D341Med (cell line): ENCODE results near the gene PRPF40B.
"Not testable (repeated sequence)": the region's sequence is repeated elsewhere in the genome, so short reads cannot be mapped to it uniquely, and the experiment has no call there.

Source experiments
- DNase-seq: peaks from one replicate; pipeline ENCODE4 v3.0.0; 2012; ENCODE audit warnings: low spot score

PRPF40B gene

GRCh38 chr12:49609059-49609874 lies 14.1 kb upstream of the PRPF40B start:
- no peak for DNase-seq

- DNase-seq: no peak
Observed at GRCh38 chr12:49609875-49610154, 13.5 kb upstream of the PRPF40B start.

GRCh38 chr12:49610785-49611184 lies 12.6 kb upstream of the PRPF40B start:
- not testable (repeated sequence) for DNase-seq

GRCh38 chr12:49612210-49612609 lies 11.2 kb upstream of the PRPF40B start:
- no peak for DNase-seq

GRCh38 chr12:49615725-49616124 lies 7.6 kb upstream of the PRPF40B start:
- DNase-seq: no peak

GRCh38 chr12:49616533-49617219 lies 6.7 kb upstream of the PRPF40B start:
- DNase-seq: no peak

- no peak for DNase-seq
Observed at GRCh38 chr12:49618576-49618975, 4.8 kb upstream of the PRPF40B start.

- DNase-seq: no peak
Observed at GRCh38 chr12:49619286-49619685, 4.1 kb upstream of the PRPF40B start.

GRCh38 chr12:49621651-49622500 lies 1.5 kb upstream of the PRPF40B start:
- no peak for DNase-seq

GRCh38 chr12:49622501-49623141 lies 740 bp upstream of the PRPF40B start:
- peak; percentile 51 for DNase-seq

GRCh38 chr12:49624921-49625577 lies 1.7 kb downstream of the PRPF40B start:
- DNase-seq: no peak

GRCh38 chr12:49626169-49626835 lies 2.9 kb downstream of the PRPF40B start:
- DNase-seq: peak; percentile 9

GRCh38 chr12:49626836-49627235 lies 3.5 kb downstream of the PRPF40B start:
- DNase-seq: no peak

GRCh38 chr12:49627752-49628360 lies 4.5 kb downstream of the PRPF40B start:
- DNase-seq: no peak

- DNase-seq: peak; percentile 9
Observed at GRCh38 chr12:49631336-49631907, 8.1 kb downstream of the PRPF40B start.

GRCh38 chr12:49632401-49632800 lies 9.0 kb downstream of the PRPF40B start:
- DNase-seq: no peak

- DNase-seq: no peak
Observed at GRCh38 chr12:49632986-49633702, 9.8 kb downstream of the PRPF40B start.

GRCh38 chr12:49633703-49634345 lies 10.5 kb downstream of the PRPF40B start:
- DNase-seq: no peak

- DNase-seq: no peak
Observed at GRCh38 chr12:49635036-49635435, 11.7 kb downstream of the PRPF40B start.
